ENCODE measurements around the gene CHML. TPM values are rescaled to one million over a fixed set of nuclear protein-coding genes. Genes with fewer than 3 reads are reported as not detected.

The CHML gene
- total RNA-seq, 1 donor from 2014 or later = 9.5 TPM

DNA sequence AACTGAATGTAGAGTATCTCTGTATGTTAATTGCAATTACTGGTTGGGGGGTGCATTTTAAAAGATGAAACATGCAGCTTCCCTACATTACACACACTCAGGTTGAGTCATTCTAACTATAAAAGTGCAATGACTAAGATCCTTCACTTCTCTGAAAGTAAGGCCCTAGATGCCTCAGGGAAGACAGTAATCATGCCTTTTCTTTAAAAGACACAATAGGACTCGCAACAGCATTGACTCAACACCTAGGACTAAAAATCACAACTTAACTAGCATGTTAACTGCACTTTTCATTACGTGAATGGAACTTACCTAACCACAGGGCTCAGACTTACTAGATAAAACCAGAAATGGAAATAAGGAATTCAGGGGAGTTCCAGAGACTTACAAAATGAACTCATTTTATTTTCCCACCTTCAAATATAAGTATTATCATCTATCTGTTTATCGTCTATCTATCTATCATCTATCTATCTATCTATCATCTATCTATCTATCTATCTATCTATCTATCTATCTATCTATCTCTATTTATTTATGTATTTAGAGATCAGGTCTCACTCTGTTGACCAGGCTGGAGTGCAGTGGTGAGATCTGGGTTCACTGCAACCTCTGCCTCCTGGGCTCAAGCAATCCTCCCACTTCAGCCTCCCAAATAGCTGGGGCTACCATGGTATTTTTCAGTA, 47.8 kb downstream of the CHML start:
- TF ChIP-seq, protein P1, sequence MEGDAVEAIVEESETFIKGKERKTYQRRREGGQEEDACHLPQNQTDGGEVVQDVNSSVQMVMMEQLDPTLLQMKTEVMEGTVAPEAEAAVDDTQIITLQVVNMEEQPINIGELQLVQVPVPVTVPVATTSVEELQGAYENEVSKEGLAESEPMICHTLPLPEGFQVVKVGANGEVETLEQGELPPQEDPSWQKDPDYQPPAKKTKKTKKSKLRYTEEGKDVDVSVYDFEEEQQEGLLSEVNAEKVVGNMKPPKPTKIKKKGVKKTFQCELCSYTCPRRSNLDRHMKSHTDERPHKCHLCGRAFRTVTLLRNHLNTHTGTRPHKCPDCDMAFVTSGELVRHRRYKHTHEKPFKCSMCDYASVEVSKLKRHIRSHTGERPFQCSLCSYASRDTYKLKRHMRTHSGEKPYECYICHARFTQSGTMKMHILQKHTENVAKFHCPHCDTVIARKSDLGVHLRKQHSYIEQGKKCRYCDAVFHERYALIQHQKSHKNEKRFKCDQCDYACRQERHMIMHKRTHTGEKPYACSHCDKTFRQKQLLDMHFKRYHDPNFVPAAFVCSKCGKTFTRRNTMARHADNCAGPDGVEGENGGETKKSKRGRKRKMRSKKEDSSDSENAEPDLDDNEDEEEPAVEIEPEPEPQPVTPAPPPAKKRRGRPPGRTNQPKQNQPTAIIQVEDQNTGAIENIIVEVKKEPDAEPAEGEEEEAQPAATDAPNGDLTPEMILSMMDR (conservative IDR thresholded peaks at IDR 0.05; ENCODE audit: low read depth, low read length) = no peak

GRCh38 chr1:241591736-241592135, 48.4 kb downstream of the CHML start:
- DNase-seq (ENCODE audit: low read depth) = no peak
- TF ChIP-seq, protein P1 (conservative IDR thresholded peaks at IDR 0.05; ENCODE audit: low read depth, low read length) = no peak
- no peak overlapping the region for H3K4me3 ChIP-seq (ENCODE audit: low read depth, low read length)

More for the DNA sequence above, 47.8 kb downstream of the CHML start:
- no peak for DNase-seq (ENCODE audit: low read depth)
- no peak overlapping the region for H3K4me3 ChIP-seq (ENCODE audit: low read depth, low read length)

GRCh38 chr1:241591317-241591716, 48.9 kb downstream of the CHML start:
- H3K4me3 ChIP-seq (ENCODE audit: low read depth, low read length) = no peak overlapping the region
- TF ChIP-seq, protein P1 (conservative IDR thresholded peaks at IDR 0.05; ENCODE audit: low read depth, low read length) = no peak
- DNase-seq (ENCODE audit: low read depth) = no peak

GRCh38 chr1:241590719-241591118, 49.5 kb downstream of the CHML start:
- no peak for DNase-seq (ENCODE audit: low read depth)
- H3K4me3 ChIP-seq (ENCODE audit: low read depth, low read length) = no peak overlapping the region
- TF ChIP-seq, protein P1 (conservative IDR thresholded peaks at IDR 0.05; ENCODE audit: low read depth, low read length) = no peak

Other genes with a start within 250 kb of the CHML start
- gene FH, start 120.6 kb downstream of the CHML start, total RNA-seq = 75.1 and 134 TPM in 2 replicates
- 1.0 TPM in 1 of 2 replicates, not detected in the other for gene KMO, start 108.0 kb downstream of the CHML start, total RNA-seq
- 66.2 and 75.6 TPM in 2 replicates for gene OPN3, start within 50 bp of the CHML start, total RNA-seq
- not detected in 2 replicates for gene WDR64, start 11.9 kb upstream of the CHML start, total RNA-seq
- gene EXO1, start 207.8 kb upstream of the CHML start, total RNA-seq = 13.4 and 30.2 TPM in 2 replicates